Iris pigment epithelial cell (primary cell): ENCODE results near the gene FILIP1L.
"Not testable (repeated sequence)": the region's sequence is repeated elsewhere in the genome, so short reads cannot be mapped to it uniquely, and the experiment has no call there.

ENCODE experiments used
- DNase-seq: peaks from one replicate; pipeline ENCODE4 v3.0.0-alpha.2; 2011; ENCODE audit warnings: low read depth

FILIP1L gene

GRCh38 chr3:99842826-99843589 lies 271.3 kb downstream of the FILIP1L start:
- peak; percentile 71 for DNase-seq

DNA sequence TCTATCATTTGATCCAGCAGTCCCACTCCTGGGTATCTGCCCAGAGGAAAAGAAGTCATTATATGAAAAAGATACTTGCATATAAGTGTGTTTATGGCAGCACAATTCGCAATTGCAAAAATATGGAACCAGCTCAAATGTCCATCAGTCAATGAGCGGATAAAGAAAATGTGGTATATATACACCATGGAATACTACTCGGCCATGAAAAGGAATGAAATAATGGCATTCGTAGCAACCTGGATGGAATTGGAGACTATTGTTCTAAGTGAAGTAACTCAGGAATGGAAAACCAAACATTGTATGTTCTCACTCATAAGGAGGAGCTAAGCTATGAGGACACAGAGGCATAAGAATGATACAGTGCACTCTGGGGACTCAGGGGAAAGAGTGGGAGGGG lies 272.4 kb downstream of the FILIP1L start:
- not testable (repeated sequence) for DNase-seq

- no peak for DNase-seq
Observed at GRCh38 chr3:99839613-99840012, 274.7 kb downstream of the FILIP1L start.

- no peak for DNase-seq
Observed at GRCh38 chr3:99838755-99839154, 275.5 kb downstream of the FILIP1L start.

- DNase-seq: no peak
Observed at GRCh38 chr3:99837715-99838114, 276.6 kb downstream of the FILIP1L start.

GRCh38 chr3:99836681-99837080 lies 277.6 kb downstream of the FILIP1L start:
- no peak for DNase-seq

DNA sequence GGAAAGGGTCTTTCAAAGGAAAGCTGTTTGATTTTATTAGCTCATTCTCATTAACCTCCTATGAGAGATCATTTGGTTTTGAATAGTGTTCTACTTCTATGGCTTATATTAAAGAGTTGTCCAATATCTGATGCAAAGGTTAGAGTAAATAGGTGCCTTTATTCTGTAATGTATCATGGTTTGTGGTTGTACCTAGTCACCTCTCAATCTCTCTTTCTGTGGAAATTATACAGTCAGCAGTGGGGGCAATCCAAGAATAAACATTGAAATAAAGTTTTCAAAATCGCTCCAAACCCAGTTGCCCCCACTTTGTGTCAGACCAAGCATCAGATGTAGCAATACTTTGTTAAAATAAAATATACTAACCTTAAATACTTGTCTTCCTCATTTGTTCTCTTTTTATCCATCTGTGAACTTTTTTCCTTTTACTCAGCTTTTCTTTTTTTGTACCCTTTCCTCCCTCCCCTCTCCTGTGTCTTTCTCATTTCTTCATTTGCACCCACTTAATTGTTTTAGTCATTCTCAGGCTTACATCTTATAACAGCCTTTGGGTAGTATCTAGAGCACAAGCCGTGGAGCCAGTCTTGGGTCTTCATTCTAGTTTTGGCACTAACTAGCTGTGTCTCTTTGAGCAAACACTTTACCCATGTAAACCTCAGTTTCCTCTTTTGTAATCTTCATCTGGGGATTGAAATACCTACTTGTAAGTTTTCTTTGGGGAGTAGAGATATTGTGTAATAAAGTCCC lies 279.9 kb downstream of the FILIP1L start:
- DNase-seq: no peak

- no peak for DNase-seq
Observed at GRCh38 chr3:99833617-99834205, 280.6 kb downstream of the FILIP1L start.

DNA sequence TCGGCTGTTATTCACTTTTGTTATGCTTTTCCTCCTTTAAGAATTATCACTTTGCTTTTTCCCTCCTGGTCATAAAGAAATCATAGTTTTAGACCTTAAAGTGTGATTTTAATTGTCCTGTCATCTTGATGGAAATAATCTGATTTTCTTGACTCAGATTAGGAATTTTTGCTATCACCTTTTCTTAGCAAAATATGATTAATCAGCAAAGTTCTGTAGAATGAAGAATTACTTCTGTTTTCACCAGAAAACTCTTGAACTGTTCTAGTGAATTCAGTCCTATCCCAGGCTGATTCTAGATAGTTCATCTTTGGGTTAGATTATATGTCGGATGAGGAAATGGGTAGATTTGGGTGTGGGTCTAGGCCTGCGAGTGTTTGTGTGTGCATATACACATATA lies 284.5 kb downstream of the FILIP1L start:
- no peak for DNase-seq

DNA sequence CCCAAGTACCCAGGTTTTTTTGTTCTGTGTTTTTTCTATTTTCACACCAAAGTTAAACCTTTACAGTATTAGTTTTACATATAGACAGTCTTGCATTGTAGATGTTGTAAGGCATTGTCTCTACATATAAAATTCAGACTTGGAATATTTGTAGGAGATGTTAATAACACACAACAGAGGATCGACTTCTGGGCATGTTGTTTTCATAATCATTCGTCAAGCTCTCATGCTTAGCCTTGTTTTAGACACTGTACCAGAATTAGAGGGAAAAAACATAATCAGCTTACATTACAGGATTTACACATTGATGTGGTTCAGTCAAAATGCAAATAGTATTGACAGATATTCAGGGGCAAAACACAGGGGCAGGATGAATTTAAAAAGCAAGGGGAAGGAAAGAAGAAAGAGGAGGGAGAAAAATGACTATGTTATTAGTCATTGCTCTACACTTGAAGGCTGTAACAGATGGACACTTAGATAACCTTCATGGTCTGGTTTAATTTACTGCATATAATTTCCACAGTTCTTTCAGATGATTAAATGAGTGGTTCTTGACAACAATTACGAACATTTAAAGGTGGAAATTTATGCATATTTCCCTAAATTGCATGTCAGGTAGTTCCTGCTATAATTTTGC lies 289.2 kb downstream of the FILIP1L start:
- DNase-seq: peak; percentile 56

DNA sequence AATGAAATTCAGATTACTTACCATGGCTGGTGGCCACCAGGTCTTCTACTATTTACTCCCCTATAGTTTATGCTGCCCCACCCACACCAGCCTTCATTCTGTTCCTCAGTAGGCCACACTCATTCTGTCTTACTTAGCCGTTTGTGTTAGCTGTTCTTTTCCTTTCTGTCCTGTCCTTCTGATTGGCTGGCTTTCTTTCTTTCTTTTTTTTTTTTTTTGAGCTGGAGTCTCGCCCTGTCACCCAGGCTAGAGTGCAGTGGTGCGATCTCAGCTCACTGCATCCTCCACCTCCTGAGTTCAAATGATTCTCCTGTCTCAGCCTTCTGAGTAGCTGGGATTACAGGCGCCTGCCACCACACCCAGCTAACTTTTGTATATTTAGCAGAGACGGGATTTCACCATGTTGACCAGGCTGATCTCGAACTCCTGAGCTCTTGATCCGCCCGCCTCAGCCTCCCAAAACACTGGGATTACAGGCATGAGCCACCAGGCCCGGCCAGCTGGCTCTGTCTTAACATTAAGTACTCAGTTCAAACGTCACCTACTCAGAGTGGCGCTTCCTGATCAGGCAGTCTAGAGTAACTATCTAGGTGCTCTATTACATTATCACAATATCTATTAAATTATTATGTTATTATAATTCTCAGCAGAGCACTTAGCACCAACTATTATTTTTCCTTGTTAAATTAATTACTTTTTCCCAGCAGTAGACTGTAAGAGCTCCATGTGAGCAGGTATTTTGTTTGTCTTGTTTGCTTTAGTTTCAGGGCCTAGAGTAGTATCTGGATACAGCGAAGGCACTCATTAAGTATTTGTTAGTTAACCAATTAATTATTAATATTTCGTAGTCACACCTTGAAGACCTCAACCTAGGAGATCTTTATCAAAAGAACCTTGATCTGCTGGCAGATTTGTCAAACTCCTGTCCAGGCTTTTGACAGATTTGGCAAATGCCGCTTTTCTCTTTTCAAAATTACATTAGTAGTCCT lies 290.3 kb downstream of the FILIP1L start:
- DNase-seq: no peak

DNA sequence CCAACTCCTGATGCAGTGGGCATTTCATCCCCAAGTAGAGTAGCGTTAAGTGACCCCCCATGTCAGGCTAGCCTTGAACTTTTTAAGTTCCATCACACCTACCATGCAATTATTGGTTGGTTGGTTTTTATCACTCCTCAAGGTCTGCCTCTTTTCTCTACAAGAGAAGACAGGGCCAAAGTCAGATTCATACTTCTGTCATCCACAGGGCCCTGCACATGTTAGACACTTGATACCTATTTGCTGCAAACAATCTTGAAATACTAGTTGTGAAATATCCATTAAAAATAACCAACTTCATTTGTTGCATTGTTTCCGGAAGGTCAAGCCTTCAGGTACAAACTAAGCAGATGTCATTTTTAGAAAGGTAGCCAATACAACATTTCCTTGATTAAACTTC lies 295.5 kb downstream of the FILIP1L start:
- DNase-seq: no peak

DNA sequence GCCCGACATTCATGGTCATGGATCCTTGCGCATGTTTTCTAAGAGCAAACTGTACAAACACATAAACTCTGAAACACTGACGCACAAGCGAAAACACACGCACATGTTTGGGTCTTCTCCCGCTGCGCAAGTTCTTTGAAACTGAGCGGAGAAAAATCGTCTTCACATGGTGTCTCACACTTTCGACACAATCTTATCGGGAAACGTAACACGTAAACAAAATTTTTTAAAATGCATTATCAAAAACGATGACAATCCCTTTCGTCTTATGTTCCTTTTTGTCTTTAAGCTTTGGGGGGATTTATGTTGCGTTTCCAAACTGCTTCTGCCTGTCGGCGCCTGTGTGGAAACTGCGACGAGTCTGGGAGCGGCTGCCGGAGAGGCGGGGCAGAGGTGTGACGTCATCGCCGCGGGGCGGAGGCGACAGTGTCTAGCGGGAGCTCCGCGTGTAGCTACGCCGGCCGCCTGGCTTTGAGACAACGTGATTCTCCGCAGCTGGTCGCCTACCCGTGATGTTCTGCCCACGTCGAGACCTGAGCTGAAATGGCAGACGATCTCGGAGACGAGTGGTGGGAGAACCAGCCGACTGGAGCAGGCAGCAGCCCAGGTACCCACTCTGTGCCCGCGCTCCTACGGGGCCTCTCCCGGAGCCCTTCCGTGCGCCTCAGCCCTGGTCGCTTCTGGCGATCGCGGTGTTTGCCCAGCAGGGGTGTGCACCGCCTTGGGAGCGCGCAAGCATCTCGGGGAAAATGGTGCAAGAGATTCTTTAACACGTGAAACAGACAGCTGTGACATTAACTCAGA lies 296.7 kb downstream of the FILIP1L start, which contains the start of gene CMSS1:
Gene CMSS1, plus strand, starts transcription at position 426 of the 804 bp plus-strand sequence.
- DNase-seq: peak; percentile 93

- no peak for DNase-seq
Observed at GRCh38 chr3:99817047-99817436, 297.3 kb downstream of the FILIP1L start.

DNA sequence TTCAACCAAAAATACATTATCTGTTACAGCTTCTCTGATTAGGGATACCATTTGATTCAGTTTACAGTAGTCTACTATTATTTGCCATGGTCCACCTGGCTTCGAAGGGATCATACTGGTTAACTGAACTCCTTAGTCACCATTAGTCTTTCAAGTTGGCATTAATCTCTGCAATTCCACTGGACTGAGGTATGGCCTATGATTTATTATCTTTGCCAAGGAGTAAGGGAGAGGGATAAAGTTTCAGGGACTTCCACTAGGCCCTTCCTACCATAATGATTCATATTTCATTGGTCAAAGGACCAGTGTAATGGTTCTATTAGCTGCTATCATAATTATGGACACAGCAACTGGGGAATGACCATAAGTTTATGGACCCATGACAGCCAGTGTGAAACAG lies 303.9 kb downstream of the FILIP1L start:
- no peak for DNase-seq

DNA sequence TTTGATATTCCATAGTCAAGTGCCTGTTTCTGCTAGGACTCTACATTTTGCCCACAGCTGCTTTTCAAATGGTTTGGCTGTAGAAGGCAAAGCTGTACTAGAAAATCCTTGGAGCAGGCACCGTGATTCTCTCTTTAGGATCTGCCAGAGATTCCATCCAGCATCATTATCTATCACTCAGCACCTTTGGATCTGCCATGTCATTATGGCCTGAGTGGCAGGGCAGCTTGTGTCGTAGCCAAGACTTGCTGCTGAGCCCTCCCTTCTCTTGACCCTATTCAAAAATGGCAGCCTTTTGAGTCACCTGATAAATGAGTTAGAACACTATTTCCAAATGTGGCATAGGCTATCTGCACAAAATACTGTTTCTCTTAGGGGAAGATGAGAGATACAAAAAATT lies 304.7 kb downstream of the FILIP1L start:
- no peak for DNase-seq

DNA sequence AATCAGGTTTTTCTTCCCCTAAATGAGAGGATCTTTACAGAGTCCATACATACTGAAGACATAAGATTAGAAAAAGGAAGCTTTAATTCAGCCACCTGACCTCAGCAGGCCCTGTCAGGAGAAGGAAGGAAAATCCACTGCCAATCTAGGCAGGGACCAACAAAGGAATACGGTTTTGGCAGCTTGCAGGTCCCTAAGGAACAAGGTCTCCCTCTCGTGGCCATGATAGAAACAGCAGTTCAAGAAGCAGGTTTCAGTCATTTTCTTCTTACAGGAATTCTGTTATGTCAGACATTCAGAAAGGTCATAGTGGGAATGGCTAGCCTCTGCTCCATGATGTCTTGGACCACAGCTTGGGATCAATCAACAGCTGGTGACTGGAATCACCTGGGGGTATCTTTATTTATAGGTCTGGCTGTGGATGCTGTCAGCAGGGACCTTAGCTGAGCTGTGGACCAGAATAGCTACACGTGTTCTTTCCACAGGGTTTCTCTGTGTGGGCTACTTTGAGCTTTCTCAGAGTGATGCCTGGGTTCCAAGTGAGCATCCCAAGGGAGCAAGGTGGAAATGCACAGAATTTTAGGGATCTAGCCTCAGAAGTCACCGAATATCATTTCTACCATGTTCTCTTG lies 306.0 kb downstream of the FILIP1L start:
- peak; percentile 85 for DNase-seq

- DNase-seq: no peak
Observed at GRCh38 chr3:99805160-99805559, 309.1 kb downstream of the FILIP1L start.

DNA sequence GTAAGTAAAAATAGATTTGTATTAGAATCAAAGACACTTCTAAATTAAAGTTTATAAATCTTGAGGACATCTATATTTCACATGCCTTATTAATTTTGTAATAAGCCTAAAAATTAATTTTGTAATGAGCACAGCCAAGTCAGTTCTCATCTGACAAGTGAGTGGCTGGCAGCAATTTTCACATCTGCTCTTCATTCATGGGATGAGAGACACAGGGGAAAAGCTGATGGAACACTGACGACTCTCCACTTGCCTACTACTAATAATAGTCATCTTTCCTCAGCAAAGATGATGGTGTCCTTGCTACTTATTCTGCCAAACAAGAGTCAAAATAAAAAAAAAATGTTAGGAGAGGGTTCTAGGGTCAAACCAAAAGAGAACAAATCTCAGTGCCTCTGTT lies 311.0 kb downstream of the FILIP1L start:
- DNase-seq: no peak

GRCh38 chr3:99799422-99799821 lies 314.9 kb downstream of the FILIP1L start:
- no peak for DNase-seq
